ENCODE results near the gene SP1. TPM values are rescaled to one million over a fixed set of nuclear protein-coding genes. Genes with fewer than 3 reads are reported as not detected.
"Not testable (repeated sequence)": the region's sequence is repeated elsewhere in the genome, so short reads cannot be mapped to it uniquely, and the experiment has no call there.

The SP1 gene
- total RNA-seq (2021) (78.4 and 80.9 TPM in 2 replicates), Bru-seq, nascent RNA (percentile 85 among the genes with signal in this experiment), BruChase-seq, experiment 1, labeled RNA remaining after a 2-hour chase (percentile 98 among the genes with signal in this experiment), BruChase-seq, experiment 2, labeled RNA remaining after a 6-hour chase (percentile 95 among the genes with signal in this experiment)
- long read RNA-seq, partial matches to known transcripts: 20 of 27 reads
- long read RNA-seq, other reads (novel, unspliced or antisense): 3 of 27 reads

GRCh38 chr12:53380104-53380793 lies at the start of gene SP1:
Gene SP1, plus strand, starts transcription at chr12:53380176. Its CDS starts 116 bp downstream, at chr12:53380292.
- TF ChIP-seq EZH2 (IDR thresholded peaks at IDR 0.05; ENCODE audit: borderline replicate concordance, low read depth, low read length, poor library complexity, severe bottlenecking) (no peak), CTCF (conservative IDR thresholded peaks at IDR 0.05; ENCODE audit: low read depth, low read length) (no peak)
- peak within 1 kb of the TSS; percentile 98 for H3K27ac ChIP-seq (ENCODE audit: low read depth, low read length, poor library complexity, severe bottlenecking)
- H3K36me3 ChIP-seq (ENCODE audit: insufficient read depth, low read length, poor library complexity, severe bottlenecking): peaks cover 34% of the 10 kb centered on the region
- H3K4me1 ChIP-seq (ENCODE audit: insufficient read depth, low read length, poor library complexity, severe bottlenecking): peaks cover 26% of the 10 kb centered on the region
- no peaks in the 10 kb centered on the region for H3K27me3 ChIP-seq (replicated peaks; ENCODE audit: insufficient read depth, low read depth, low read length, poor library complexity)
- ChIA-PET POLR2A (ENCODE audit: low non-redundant PET) (interaction anchor here (0.6 to 1.0 kb wide), 4 partner anchors 32 to 591 kb away, joined by 5 to 8 read pairs (median 7); partner anchors contain the start of gene TARBP2), CTCF (interaction anchor here (0.6 to 1.5 kb wide), 4 partner anchors 36 to 129 kb away, joined by 3 to 7 read pairs (median 4); no protein-coding TSS in a partner anchor)
- BruUV-seq (replicated peaks): no TSS peak
- peak within 1 kb of the TSS; percentile 77 for H3K4me3 ChIP-seq (ENCODE audit: low read depth, low read length, poor library complexity, severe bottlenecking)
- DNase-seq (ENCODE audit: low spot score): peak; percentile 95
- intact Hi-C loops (cut with micrococcal nuclease; ENCODE audit: unreplicated experiment): no loop called here
- H3K9me3 ChIP-seq (ENCODE audit: low read depth, low read length, poor library complexity, severe bottlenecking): no peaks in the 10 kb centered on the region

- TF ChIP-seq EZH2 (IDR thresholded peaks at IDR 0.05; ENCODE audit: borderline replicate concordance, low read depth, low read length, poor library complexity, severe bottlenecking): no peak
- no peaks in the 10 kb centered on the region for H3K27me3 ChIP-seq (replicated peaks; ENCODE audit: insufficient read depth, low read depth, low read length, poor library complexity)
- intact Hi-C loops (cut with micrococcal nuclease; ENCODE audit: unreplicated experiment): no loop called here
- no TSS peak for BruUV-seq (replicated peaks)
- peaks cover 3% of the 10 kb centered on the region for H3K4me1 ChIP-seq (ENCODE audit: insufficient read depth, low read length, poor library complexity, severe bottlenecking)
- no peak for DNase-seq (ENCODE audit: low spot score)
- no peaks in the 10 kb centered on the region for H3K9me3 ChIP-seq (ENCODE audit: low read depth, low read length, poor library complexity, severe bottlenecking)
- ChIA-PET POLR2A (ENCODE audit: low non-redundant PET) (no interaction called here), CTCF (no interaction called here)
- H3K36me3 ChIP-seq (ENCODE audit: insufficient read depth, low read length, poor library complexity, severe bottlenecking): no peaks in the 10 kb centered on the region
- H3K4me3 ChIP-seq (ENCODE audit: low read depth, low read length, poor library complexity, severe bottlenecking): no peak overlapping the region
- no peak overlapping the region for H3K27ac ChIP-seq (ENCODE audit: low read depth, low read length, poor library complexity, severe bottlenecking)
Measured at GRCh38 chr12:53330671-53331070, 49.3 kb upstream of the SP1 start.

GRCh38 chr12:53332339-53332738 lies 47.6 kb upstream of the SP1 start:
- H3K4me3 ChIP-seq (ENCODE audit: low read depth, low read length, poor library complexity, severe bottlenecking); intact Hi-C loops (cut with micrococcal nuclease; ENCODE audit: unreplicated experiment); H3K27me3 ChIP-seq (replicated peaks; ENCODE audit: insufficient read depth, low read depth, low read length, poor library complexity); DNase-seq (ENCODE audit: low spot score); H3K27ac ChIP-seq (ENCODE audit: low read depth, low read length, poor library complexity, severe bottlenecking); H3K36me3 ChIP-seq (ENCODE audit: insufficient read depth, low read length, poor library complexity, severe bottlenecking); H3K4me1 ChIP-seq (ENCODE audit: insufficient read depth, low read length, poor library complexity, severe bottlenecking); POLR2A ChIA-PET (ENCODE audit: low non-redundant PET); H3K9me3 ChIP-seq (ENCODE audit: low read depth, low read length, poor library complexity, severe bottlenecking); BruUV-seq (replicated peaks); CTCF ChIA-PET: not testable (repeated sequence)

GRCh38 chr12:53332744-53333143 lies 47.2 kb upstream of the SP1 start:
- Histone ChIP-seq H3K9me3 (ENCODE audit: low read depth, low read length, poor library complexity, severe bottlenecking) (no peaks in the 10 kb centered on the region), H3K4me3 (ENCODE audit: low read depth, low read length, poor library complexity, severe bottlenecking) (no peak overlapping the region), H3K36me3 (ENCODE audit: insufficient read depth, low read length, poor library complexity, severe bottlenecking) (no peaks in the 10 kb centered on the region), H3K27me3 (replicated peaks; ENCODE audit: insufficient read depth, low read depth, low read length, poor library complexity) (no peaks in the 10 kb centered on the region), H3K27ac (ENCODE audit: low read depth, low read length, poor library complexity, severe bottlenecking) (no peak overlapping the region), H3K4me1 (ENCODE audit: insufficient read depth, low read length, poor library complexity, severe bottlenecking) (no peaks in the 10 kb centered on the region)
- intact Hi-C loops (cut with micrococcal nuclease; ENCODE audit: unreplicated experiment): no loop called here
- no peak for DNase-seq (ENCODE audit: low spot score)
- POLR2A ChIA-PET (ENCODE audit: low non-redundant PET): no interaction called here
- TF ChIP-seq CTCF (conservative IDR thresholded peaks at IDR 0.05; ENCODE audit: low read depth, low read length) (no peak), EZH2 (IDR thresholded peaks at IDR 0.05; ENCODE audit: borderline replicate concordance, low read depth, low read length, poor library complexity, severe bottlenecking) (no peak)
- CTCF ChIA-PET: no interaction called here
- no TSS peak for BruUV-seq (replicated peaks)

Measured in A673 (cell line).